Measurements from ENCODE around the gene CTSZ. TPM values are rescaled to one million over a fixed set of nuclear protein-coding genes. Genes with fewer than 3 reads are reported as not detected.
A peak's percentile ranks its signal among the peaks of the same experiment; 100 is the strongest.

CTSZ gene
- total and polyA plus RNA-seq, 2 donors (not counting 1 experiment from before 2014, with no cell fraction given): 285 to 319 TPM

GRCh38 chr20:59017493-59018231 lies 10.6 kb upstream of the CTSZ start:
- Histone ChIP-seq H3K9ac (ENCODE audit: low read length) (no peak overlapping the region), H3K79me2 (ENCODE audit: control insufficient read depth, insufficient read depth, low read length) (peaks cover 37% of the 10 kb centered on the region), H3K27me3 (replicated peaks in 1 of 4; ENCODE audit: control extremely low read depth in 1 of 4, control insufficient read depth in 3 of 4, insufficient read depth in 4 of 4, low read length in 3 of 4) (no peaks in the 10 kb centered on the region), H3K4me3 (ENCODE audit: control extremely low read depth in 1 of 5, extremely low read depth in 1 of 5, insufficient read depth in 1 of 5, low read depth in 2 of 5, low read length in 4 of 5) (no peak overlapping the region), H3K9me3 (ENCODE audit: control extremely low read depth in 1 of 3, control insufficient read depth in 2 of 3, insufficient read depth in 1 of 3, low read length in 2 of 3) (no peaks in the 10 kb centered on the region), H2AFZ (ENCODE audit: insufficient read depth, low read depth, low read length, poor library complexity, severe bottlenecking) (peak overlapping the region; percentile 3), H3K4me2 (replicated peaks; ENCODE audit: low read depth, low read length, poor library complexity, severe bottlenecking) (peak overlapping the region; percentile 54), H4K20me1 (ENCODE audit: control insufficient read depth, insufficient read depth, low read length, poor library complexity, severe bottlenecking) (no peaks in the 10 kb centered on the region), H3K27ac (ENCODE audit: low read length in 2 of 2) (peak overlapping the region; percentile 14 to 35), H3K36me3 (replicated peaks in 1 of 2; ENCODE audit: control extremely low read depth in 1 of 2, control insufficient read depth in 1 of 2, extremely low read depth in 1 of 2, insufficient read depth in 2 of 2, low read length in 1 of 2) (peaks cover 0 to 4% of the 10 kb centered on the region in 2 experiments), H3K4me1 (ENCODE audit: control insufficient read depth in 2 of 2, insufficient read depth in 2 of 2, low read length in 2 of 2) (peaks cover 20 to 24% of the 10 kb centered on the region in 2 donors)
- POLR2A ChIA-PET: interaction anchor here (0.5 to 2.3 kb wide), 3 partner anchors 9 to 36 kb away, joined by 3 to 10 read pairs (median 8); partner anchors contain the start of gene ATP5F1E
- peak overlapping the region; percentile 86 for H3K27ac Mint-ChIP-seq
- DNase-seq (no peak), ATAC-seq (ENCODE audit: low read depth) (no peak)
- H3K4me1 Mint-ChIP-seq: peaks cover 35% of the 10 kb centered on the region
- WGBS (ENCODE audit: insufficient coverage): 83% methylated on average over 14 of the region's 16 CpGs
- CTCF ChIA-PET: interaction anchor here (0.7 to 1.2 kb wide), 2 partner anchors 10 to 15 kb away, joined by 3 read pairs; partner anchors contain the start of gene ATP5F1E
- TF ChIP-seq CTCF (IDR thresholded peaks at IDR 0.05) (no peak), EZH2 (IDR thresholded peaks at IDR 0.05; ENCODE audit: borderline replicate concordance, insufficient read depth, low read depth, low read length, poor library complexity, severe bottlenecking) (no peak)
- no peaks in the 10 kb centered on the region for H3K27me3 Mint-ChIP-seq
- H3K4me3 Mint-ChIP-seq: peak overlapping the region; percentile 76
- intact Hi-C loops (cut with micrococcal nuclease): loop anchor here (2.0 kb wide), 1 partner anchor 15 kb away; the partner anchor contains the start of gene ATP5F1E
- no peaks in the 10 kb centered on the region for H3K9me3 Mint-ChIP-seq (ENCODE audit: insufficient read depth)
